Trophoblast cell (in vitro differentiated cells and primary cell): ENCODE data around the gene C11orf16.

Source experiments
- DNase-seq, 2 donors: peaks; one replicate each; pipeline ENCODE4 v3.0.0-alpha.2; 2016
- H2AFZ ChIP-seq: 2 replicates; pipeline ENCODE4 v1.6.1; 2013; ENCODE audit warnings: low read length, moderate library complexity, mild to moderate bottlenecking; ENCODE audit not compliant: insufficient read depth, poor library complexity
- H2AK5ac ChIP-seq: 2 replicates; pipeline ENCODE4 v1.6.1; 2013; ENCODE audit warnings: mild to moderate bottlenecking, low read length
- H2BK120ac ChIP-seq: 2 replicates; pipeline ENCODE4 v1.6.1; 2013; ENCODE audit warnings: low read length, mild to moderate bottlenecking, moderate library complexity; ENCODE audit not compliant: insufficient read depth, poor library complexity
- H2BK12ac ChIP-seq: 2 replicates; pipeline ENCODE4 v1.6.1; 2013; ENCODE audit warnings: mild to moderate bottlenecking, low read length, moderate library complexity
- H2BK5ac ChIP-seq: 2 replicates; pipeline ENCODE4 v1.6.1; 2013; ENCODE audit warnings: low read length, low read depth, moderate library complexity, mild to moderate bottlenecking; ENCODE audit not compliant: poor library complexity
- H3K14ac ChIP-seq: 2 replicates; pipeline ENCODE4 v1.6.1; 2013; ENCODE audit warnings: mild to moderate bottlenecking, low read length
- H3K18ac ChIP-seq: 2 replicates; pipeline ENCODE4 v1.6.1; 2013; ENCODE audit warnings: mild to moderate bottlenecking, low read length
- H3K23ac ChIP-seq: 2 replicates; pipeline ENCODE4 v1.6.1; 2013; ENCODE audit warnings: low read length
- H3K27ac ChIP-seq: 2 replicates; pipeline ENCODE4 v1.5.1; 2013; ENCODE audit warnings: low read depth, mild to moderate bottlenecking, inconsistent platforms, low read length, moderate library complexity
- H3K27me3 ChIP-seq: 2 replicates; pipeline ENCODE4 v1.6.1; 2013; ENCODE audit warnings: inconsistent platforms, mild to moderate bottlenecking, low read length, moderate library complexity; ENCODE audit not compliant: insufficient read depth
- H3K36me3 ChIP-seq, 2 experiments: 1 replicate in 1 of 2; 2 replicates in 1 of 2; pipeline ENCODE4 v1.6.1; 2013; ENCODE audit warnings: low read length in 2 of 2, mild to moderate bottlenecking in 2 of 2, moderate library complexity in 1 of 2; ENCODE audit not compliant: insufficient read depth in 2 of 2, control insufficient read depth in 1 of 2
- H3K4ac ChIP-seq: 2 replicates; pipeline ENCODE4 v1.6.1; 2013; ENCODE audit warnings: low read depth, mild to moderate bottlenecking, low read length, moderate library complexity
- H3K4me1 ChIP-seq, 2 experiments: 1 replicate in 1 of 2; 2 replicates in 1 of 2; pipeline ENCODE4 v1.6.1; 2013; ENCODE audit warnings: low read length in 2 of 2, mild to moderate bottlenecking in 2 of 2, moderate library complexity in 1 of 2; ENCODE audit not compliant: insufficient read depth in 2 of 2, control insufficient read depth in 1 of 2
- H3K4me2 ChIP-seq: 2 replicates; pipeline ENCODE4 v1.6.1; 2013; ENCODE audit warnings: inconsistent platforms, mild to moderate bottlenecking, low read length, moderate library complexity
- H3K4me3 ChIP-seq: 2 replicates; pipeline ENCODE4 v1.5.1; 2013; ENCODE audit warnings: mild to moderate bottlenecking, low read depth, low read length, inconsistent platforms
- H3K79me1 ChIP-seq: one replicate; pipeline ENCODE4 v1.6.1; 2013; ENCODE audit warnings: low read length
- H3K79me2 ChIP-seq: 2 replicates; pipeline ENCODE4 v1.6.1; 2013; ENCODE audit warnings: low read length, mild to moderate bottlenecking; ENCODE audit not compliant: control insufficient read depth, insufficient read depth, poor library complexity
- H3K9ac ChIP-seq: 2 replicates; pipeline ENCODE4 v1.6.1; 2013; ENCODE audit warnings: mild to moderate bottlenecking, low read length
- H3K9me3 ChIP-seq: 2 replicates; pipeline ENCODE4 v1.6.1; 2013; ENCODE audit warnings: low read depth, mild to moderate bottlenecking, control low read depth, inconsistent platforms, low read length; ENCODE audit not compliant: insufficient read depth
- H4K12ac ChIP-seq: 2 replicates; pipeline ENCODE4 v1.6.1; 2013; ENCODE audit warnings: low read depth, mild to moderate bottlenecking, low read length, moderate library complexity
- H4K8ac ChIP-seq: 2 replicates; pipeline ENCODE4 v1.6.1; 2013; ENCODE audit warnings: low read depth, mild to moderate bottlenecking, low read length, moderate library complexity
- H4K91ac ChIP-seq: one replicate; pipeline ENCODE4 v1.6.1; 2013; ENCODE audit warnings: low read depth, mild to moderate bottlenecking, low read length, moderate library complexity
- WGBS: extraction: QIAGEN DNeasy Blood & Tissue Kit; methylation state at CpG from one replicate; pipeline ENCODE4 v1.1.7; 2013; ENCODE audit warnings: missing lambda C conversion rate; ENCODE audit not compliant: insufficient read length, insufficient coverage; ENCODE audit errors: extremely low coverage; 5-methylcytosine and 5-hydroxymethylcytosine counted together

C11orf16 gene

DNA sequence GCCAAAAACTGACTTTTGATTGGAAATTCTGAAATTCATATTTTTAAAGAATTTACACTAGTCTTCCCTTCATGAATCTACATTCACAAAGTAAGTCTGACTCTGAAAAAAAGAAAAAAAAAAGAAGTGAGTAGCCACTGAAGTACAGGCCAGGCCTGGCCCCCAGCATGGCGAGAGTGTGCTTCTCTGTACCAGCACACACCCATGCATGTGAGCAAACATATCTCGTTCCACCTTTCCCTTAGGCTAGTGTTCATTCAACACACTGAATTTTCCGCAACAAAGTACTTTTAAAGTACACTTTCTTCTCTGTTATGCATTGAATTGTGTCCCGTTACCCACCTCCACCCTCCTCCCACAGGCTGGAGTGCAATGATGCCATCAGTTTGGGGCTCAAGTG, 4.5 kb downstream of the C11orf16 start:
- Histone ChIP-seq H3K9ac (no peak overlapping the region), H3K4me3 (no peak overlapping the region), H3K27ac (no peak overlapping the region), H3K27me3 (no peaks in the 10 kb centered on the region), H2AK5ac (no peak overlapping the region), H3K18ac (no peak overlapping the region), H3K79me1 (no peaks in the 10 kb centered on the region), H4K91ac (no peak overlapping the region), H4K12ac (no peak overlapping the region), H2BK5ac (no peak overlapping the region), H3K4ac (no peak overlapping the region), H3K79me2 (no peaks in the 10 kb centered on the region), H3K14ac (no peak overlapping the region), H3K23ac (no peak overlapping the region), H2BK12ac (no peak overlapping the region), H3K4me2 (no peak overlapping the region), H3K4me1 (peaks cover 2 to 7% of the 10 kb centered on the region in 2 experiments), H3K9me3 (no peaks in the 10 kb centered on the region), H2BK120ac (no peak overlapping the region), H3K36me3 (peaks cover 0 to under 1% of the 10 kb centered on the region in 2 experiments), H4K8ac (no peak overlapping the region), H2AFZ (no peak overlapping the region)
- WGBS: no CpG with 5 or more reads among the region's 4 CpGs
- DNase-seq: no peak

DNA sequence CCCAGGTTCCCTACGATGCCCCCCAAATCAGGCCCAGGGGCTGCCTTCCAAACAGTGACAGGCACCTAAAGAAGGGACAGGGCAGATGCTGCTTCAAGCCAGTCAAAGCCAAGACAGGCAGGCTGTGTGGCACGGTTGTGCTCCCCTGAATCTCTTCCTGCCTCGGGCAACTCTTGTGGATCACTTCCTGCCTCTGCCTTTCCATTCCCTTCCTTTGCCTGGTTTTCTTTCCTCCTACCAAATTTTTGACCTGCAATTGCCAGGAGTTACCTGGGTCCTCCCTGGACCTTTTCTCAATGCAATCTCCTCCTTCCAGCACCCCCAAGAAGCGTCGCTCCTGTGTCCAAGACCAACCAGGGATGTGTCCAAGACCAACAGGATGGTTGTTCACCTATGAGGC, 5.5 kb downstream of the C11orf16 start:
- no peak overlapping the region for H2BK5ac ChIP-seq
- no peak overlapping the region for H3K4me3 ChIP-seq
- H4K91ac ChIP-seq: no peak overlapping the region
- no peaks in the 10 kb centered on the region for H3K27me3 ChIP-seq
- DNase-seq: no peak
- no peak overlapping the region for H3K4me2 ChIP-seq
- H3K27ac ChIP-seq: no peak overlapping the region
- no peak overlapping the region for H2AK5ac ChIP-seq
- H2BK12ac ChIP-seq: no peak overlapping the region
- H3K36me3 ChIP-seq: peaks cover 4 to 6% of the 10 kb centered on the region in 2 experiments
- no peak overlapping the region for H3K4ac ChIP-seq
- no peak overlapping the region for H4K8ac ChIP-seq
- no peak overlapping the region for H2BK120ac ChIP-seq
- no peaks in the 10 kb centered on the region for H3K9me3 ChIP-seq
- H3K79me1 ChIP-seq: no peaks in the 10 kb centered on the region
- H4K12ac ChIP-seq: no peak overlapping the region
- no peak overlapping the region for H3K14ac ChIP-seq
- H2AFZ ChIP-seq: no peak overlapping the region
- H3K9ac ChIP-seq: no peak overlapping the region
- no peak overlapping the region for H3K18ac ChIP-seq
- H3K23ac ChIP-seq: no peak overlapping the region
- H3K79me2 ChIP-seq: no peaks in the 10 kb centered on the region
- WGBS: no CpG with 5 or more reads among the region's 5 CpGs
- no peaks in the 10 kb centered on the region for H3K4me1 ChIP-seq

GRCh38 chr11:8926236-8926635, 6.5 kb downstream of the C11orf16 start:
- H3K23ac ChIP-seq: no peak overlapping the region

GRCh38 chr11:8925711-8926110, 7.0 kb downstream of the C11orf16 start:
- WGBS: no CpG with 5 or more reads among the region's 5 CpGs
- no peaks in the 10 kb centered on the region for H3K27me3 ChIP-seq
- H3K4ac ChIP-seq: no peak overlapping the region
- no peak overlapping the region for H3K23ac ChIP-seq
- H2AFZ ChIP-seq: no peak overlapping the region
- no peak overlapping the region for H2BK12ac ChIP-seq
- H3K18ac ChIP-seq: no peak overlapping the region
- DNase-seq: no peak
- H3K27ac ChIP-seq: no peak overlapping the region
- no peak overlapping the region for H2AK5ac ChIP-seq
- H3K4me2 ChIP-seq: no peak overlapping the region
- no peaks in the 10 kb centered on the region for H3K9me3 ChIP-seq
- no peaks in the 10 kb centered on the region for H3K4me1 ChIP-seq
- no peak overlapping the region for H4K8ac ChIP-seq
- H2BK5ac ChIP-seq: no peak overlapping the region
- no peak overlapping the region for H4K91ac ChIP-seq
- H3K79me2 ChIP-seq: no peaks in the 10 kb centered on the region
- H4K12ac ChIP-seq: no peak overlapping the region
- no peak overlapping the region for H3K9ac ChIP-seq
- H3K36me3 ChIP-seq: peaks cover 6 to 8% of the 10 kb centered on the region in 2 experiments
- no peak overlapping the region for H3K14ac ChIP-seq
- H3K4me3 ChIP-seq: no peak overlapping the region
- H2BK120ac ChIP-seq: no peak overlapping the region
- no peaks in the 10 kb centered on the region for H3K79me1 ChIP-seq

More at GRCh38 chr11:8926236-8926635, 6.5 kb downstream of the C11orf16 start:
- Histone ChIP-seq H3K4me2 (no peak overlapping the region), H3K14ac (no peak overlapping the region), H3K79me1 (no peaks in the 10 kb centered on the region), H3K9me3 (no peaks in the 10 kb centered on the region), H2BK12ac (no peak overlapping the region), H2BK120ac (no peak overlapping the region), H2AK5ac (no peak overlapping the region), H2BK5ac (no peak overlapping the region), H3K4me3 (no peak overlapping the region), H3K9ac (no peak overlapping the region), H3K4ac (no peak overlapping the region), H3K36me3 (peaks cover 6 to 8% of the 10 kb centered on the region in 2 experiments), H3K27me3 (no peaks in the 10 kb centered on the region), H2AFZ (no peak overlapping the region), H3K79me2 (no peaks in the 10 kb centered on the region), H4K12ac (no peak overlapping the region), H3K27ac (no peak overlapping the region), H4K91ac (no peak overlapping the region), H4K8ac (no peak overlapping the region), H3K4me1 (no peaks in the 10 kb centered on the region), H3K18ac (no peak overlapping the region)
- no CpG with 5 or more reads among the region's 5 CpGs for WGBS
- DNase-seq: no peak
